ENCODE measurements around the gene EPHB1.
"Not testable (repeated sequence)": the region's sequence is repeated elsewhere in the genome, so short reads cannot be mapped to it uniquely, and the experiment has no call there.

EPHB1 gene

GRCh38 chr3:134991472-134992010, 196.5 kb downstream of the EPHB1 start:
- in situ Hi-C loops (cut with MboI; ENCODE audit: low sequenced_read_pairs) = no loop called here

GRCh38 chr3:134992180-134992579, 197.1 kb downstream of the EPHB1 start:
- in situ Hi-C loops (cut with MboI; ENCODE audit: low sequenced_read_pairs) = no loop called here

- in situ Hi-C loops (cut with MboI; ENCODE audit: low sequenced_read_pairs) = no loop called here
Measured at GRCh38 chr3:134992586-134992985, 197.5 kb downstream of the EPHB1 start.

GRCh38 chr3:134993011-134993410, 198.0 kb downstream of the EPHB1 start:
- in situ Hi-C loops (cut with MboI; ENCODE audit: low sequenced_read_pairs) = no loop called here

- in situ Hi-C loops (cut with MboI; ENCODE audit: low sequenced_read_pairs) = no loop called here
Measured at GRCh38 chr3:134998158-134998557, 203.1 kb downstream of the EPHB1 start.

- in situ Hi-C loops (cut with MboI; ENCODE audit: low sequenced_read_pairs) = no loop called here
Measured at GRCh38 chr3:134998855-134999254, 203.8 kb downstream of the EPHB1 start.

- in situ Hi-C loops (cut with MboI; ENCODE audit: low sequenced_read_pairs) = no loop called here
Measured at GRCh38 chr3:135000465-135000864, 205.4 kb downstream of the EPHB1 start.

GRCh38 chr3:135005616-135006015, 210.6 kb downstream of the EPHB1 start:
- in situ Hi-C loops (cut with MboI; ENCODE audit: low sequenced_read_pairs) = not testable (repeated sequence)

GRCh38 chr3:135007607-135008006, 212.5 kb downstream of the EPHB1 start:
- in situ Hi-C loops (cut with MboI; ENCODE audit: low sequenced_read_pairs) = no loop called here

- in situ Hi-C loops (cut with MboI; ENCODE audit: low sequenced_read_pairs) = no loop called here
Measured at GRCh38 chr3:135008326-135008725, 213.3 kb downstream of the EPHB1 start.

- in situ Hi-C loops (cut with MboI; ENCODE audit: low sequenced_read_pairs) = no loop called here
Measured at GRCh38 chr3:135009014-135009413, 214.0 kb downstream of the EPHB1 start.

GRCh38 chr3:135012101-135012500, 217.0 kb downstream of the EPHB1 start:
- in situ Hi-C loops (cut with MboI; ENCODE audit: low sequenced_read_pairs) = no loop called here

GRCh38 chr3:135013206-135013605, 218.1 kb downstream of the EPHB1 start:
- in situ Hi-C loops (cut with MboI; ENCODE audit: low sequenced_read_pairs) = no loop called here

GRCh38 chr3:135014566-135014965, 219.5 kb downstream of the EPHB1 start:
- in situ Hi-C loops (cut with MboI; ENCODE audit: low sequenced_read_pairs) = no loop called here

GRCh38 chr3:135017003-135017893, 222.2 kb downstream of the EPHB1 start:
- in situ Hi-C loops (cut with MboI; ENCODE audit: low sequenced_read_pairs) = no loop called here

- in situ Hi-C loops (cut with MboI; ENCODE audit: low sequenced_read_pairs) = no loop called here
Measured at GRCh38 chr3:135018149-135018923, 223.3 kb downstream of the EPHB1 start.

GRCh38 chr3:135020181-135020580, 225.1 kb downstream of the EPHB1 start:
- in situ Hi-C loops (cut with MboI; ENCODE audit: low sequenced_read_pairs) = no loop called here

GRCh38 chr3:135023996-135024658, 229.1 kb downstream of the EPHB1 start:
- in situ Hi-C loops (cut with MboI; ENCODE audit: low sequenced_read_pairs) = no loop called here

GRCh38 chr3:135030768-135031615, 235.9 kb downstream of the EPHB1 start:
- in situ Hi-C loops (cut with MboI; ENCODE audit: low sequenced_read_pairs) = not testable (repeated sequence)

GRCh38 chr3:135033737-135034136, 238.7 kb downstream of the EPHB1 start:
- in situ Hi-C loops (cut with MboI; ENCODE audit: low sequenced_read_pairs) = no loop called here
